ENCODE data around the gene CCDC83. TPM values are rescaled to one million over a fixed set of nuclear protein-coding genes. Genes with fewer than 3 reads are reported as not detected.
"Not testable (repeated sequence)": the region's sequence is repeated elsewhere in the genome, so short reads cannot be mapped to it uniquely, and the experiment has no call there.

Gene CCDC83
- total RNA-seq, 1 donor from 2014 or later = not detected

GRCh38 chr11:85935751-85936150 is 80.6 kb downstream of the CCDC83 start:
- intact Hi-C loops (cut with micrococcal nuclease) = no loop called here

GRCh38 chr11:85937835-85938234 is 82.7 kb downstream of the CCDC83 start:
- intact Hi-C loops (cut with micrococcal nuclease) = no loop called here

GRCh38 chr11:85939099-85940015 is 84.2 kb downstream of the CCDC83 start:
- intact Hi-C loops (cut with micrococcal nuclease) = loop anchor here (2.0 to 10.0 kb wide), 3 partner anchors 85 to 665 kb away; partner anchors contain the start of gene CCDC83

GRCh38 chr11:85941380-85941973 is 86.3 kb downstream of the CCDC83 start:
- intact Hi-C loops (cut with micrococcal nuclease) = loop anchor here (1.0 to 10.0 kb wide), 6 partner anchors 87 to 877 kb away; partner anchors contain the start of gene CCDC83

GRCh38 chr11:85945296-85945695 is 90.1 kb downstream of the CCDC83 start:
- intact Hi-C loops (cut with micrococcal nuclease) = loop anchor here (5.0 to 10.0 kb wide), 4 partner anchors 77 to 660 kb away; no protein-coding TSS in a partner anchor

- intact Hi-C loops (cut with micrococcal nuclease) = loop anchor here (5.0 to 10.0 kb wide), 4 partner anchors 77 to 659 kb away; no protein-coding TSS in a partner anchor
Observed at GRCh38 chr11:85945788-85946187, 90.6 kb downstream of the CCDC83 start.

GRCh38 chr11:85946221-85946620 is 91.0 kb downstream of the CCDC83 start:
- intact Hi-C loops (cut with micrococcal nuclease) = loop anchor here (5.0 to 10.0 kb wide), 4 partner anchors 76 to 659 kb away; no protein-coding TSS in a partner anchor

GRCh38 chr11:85947431-85948272 is 92.5 kb downstream of the CCDC83 start:
- intact Hi-C loops (cut with micrococcal nuclease) = loop anchor here (2.0 to 10.0 kb wide), 5 partner anchors 75 to 657 kb away; partner anchors contain the start of gene CCDC83

GRCh38 chr11:85948884-85949283 is 93.7 kb downstream of the CCDC83 start:
- intact Hi-C loops (cut with micrococcal nuclease) = loop anchor here (2.0 to 10.0 kb wide), 5 partner anchors 73 to 656 kb away; partner anchors contain the start of gene CCDC83

GRCh38 chr11:85949798-85950197 is 94.6 kb downstream of the CCDC83 start:
- intact Hi-C loops (cut with micrococcal nuclease) = loop anchor here (2.0 to 10.0 kb wide), 5 partner anchors 73 to 655 kb away; partner anchors contain the start of gene CCDC83

GRCh38 chr11:85950317-85951048 is 95.3 kb downstream of the CCDC83 start:
- intact Hi-C loops (cut with micrococcal nuclease) = no loop called here

- intact Hi-C loops (cut with micrococcal nuclease) = no loop called here
Observed at GRCh38 chr11:85951049-85951405, 95.8 kb downstream of the CCDC83 start.

- intact Hi-C loops (cut with micrococcal nuclease) = no loop called here
Observed at GRCh38 chr11:85951428-85952107, 96.4 kb downstream of the CCDC83 start.

GRCh38 chr11:85952108-85952485 is 96.9 kb downstream of the CCDC83 start:
- intact Hi-C loops (cut with micrococcal nuclease) = not testable (repeated sequence)

GRCh38 chr11:85953491-85954143 is 98.4 kb downstream of the CCDC83 start:
- intact Hi-C loops (cut with micrococcal nuclease) = no loop called here

GRCh38 chr11:85955531-85955930 is 100.3 kb downstream of the CCDC83 start:
- intact Hi-C loops (cut with micrococcal nuclease) = no loop called here

GRCh38 chr11:85960678-85961077 is 105.5 kb downstream of the CCDC83 start:
- intact Hi-C loops (cut with micrococcal nuclease) = no loop called here

- intact Hi-C loops (cut with micrococcal nuclease) = no loop called here
Observed at GRCh38 chr11:85961130-85961529, 105.9 kb downstream of the CCDC83 start.

GRCh38 chr11:85961930-85962363 is 106.8 kb downstream of the CCDC83 start:
- intact Hi-C loops (cut with micrococcal nuclease) = no loop called here
